Sigmoid colon (tissue), 7 donors: ENCODE results near the gene SLC4A11. TPM values are rescaled to one million over a fixed set of nuclear protein-coding genes. Genes with fewer than 3 reads are reported as not detected.

Experiments used
- DNase-seq: peaks from one replicate; pipeline ENCODE4 v3.0.0-alpha.2; 2019
- H3K27ac ChIP-seq, 4 donors: fragments of 200-600 bp; sonication (generic); one replicate each; pipeline ENCODE4 v1.5.1; 2016 to 2019; ENCODE audit warnings: mild to moderate bottlenecking in 1 of 4
- H3K27me3 ChIP-seq, 3 donors: fragments of 200-600 bp; sonication (generic); one replicate each; pipeline ENCODE4 v1.5.1; 2019; ENCODE audit warnings: mild to moderate bottlenecking in 1 of 3
- H3K36me3 ChIP-seq, 4 donors: fragments of 200-600 bp; sonication (generic); one replicate each; pipeline ENCODE4 v1.5.1; 2016 to 2019
- H3K4me1 ChIP-seq, 4 donors: fragments of 200-600 bp; sonication (generic); one replicate each; pipeline ENCODE4 v1.5.1; 2017 to 2019
- H3K4me3 ChIP-seq, 4 donors: fragments of 200-600 bp; sonication (generic); one replicate each; pipeline ENCODE4 v1.5.1; 2017 to 2019; ENCODE audit warnings: mild to moderate bottlenecking in 2 of 4, moderate library complexity in 1 of 4
- H3K9me3 ChIP-seq, 4 donors: fragments of 200-600 bp in 3 of 4; sonication (generic) in 3 of 4; one replicate each; pipeline versions ENCODE4 v1.5.1 to v1.6.1; 2013 to 2019
- CTCF ChIP-seq, 4 experiments: fragments of 450-650 bp in 3 of 4; fragments of 200-600 bp in 1 of 4; IDR thresholded peaks; one replicate each; pipeline ENCODE4 v1.5.1; 2016 to 2019; ENCODE audit warnings: antibody characterized with exemption in 4 of 4, mild to moderate bottlenecking in 3 of 4, moderate library complexity in 2 of 4
- EP300 ChIP-seq, 4 donors: sonication (generic); formaldehyde crosslinking; IDR thresholded peaks; one replicate each; pipeline ENCODE4 v1.6.1; 2017; ENCODE audit warnings: antibody characterized with exemption in 4 of 4
- POLR2A ChIP-seq, 2 donors: fragments of 450-650 bp; IDR thresholded peaks; one replicate each; pipeline ENCODE4 v1.6.1; 2016; ENCODE audit warnings: antibody characterized with exemption in 2 of 2, mild to moderate bottlenecking in 2 of 2, moderate library complexity in 2 of 2
- POLR2AphosphoS5 ChIP-seq, 4 donors: sonication (generic); formaldehyde crosslinking; IDR thresholded peaks; one replicate each; pipeline ENCODE4 v1.6.1; 2017; ENCODE audit warnings: antibody characterized with exemption in 4 of 4
- WGBS, 2 donors: extraction: QIAGEN DNeasy Blood & Tissue Kit; methylation state at CpG; one replicate each; pipeline ENCODE4 v1.1.7; 2013; 5-methylcytosine and 5-hydroxymethylcytosine counted together
- intact Hi-C: fragments of 100-400 bp; cut with DNase I; formaldehyde crosslinking; loops from one replicate; pipeline ENCODE4 v1.15.1; 2023
- polyA plus RNA-seq, 3 donors: library from polyadenylated mRNA; stranded (reverse); fragments of 200-250 nt; gene quantifications; one replicate each; pipeline ENCODE4 v1.2.3, GENCODE V29; 2013
- total RNA-seq, 4 donors: library from RNA; depleted of rRNA; stranded (reverse); fragments of >200 nt; gene quantifications; one replicate each; pipeline ENCODE4 v1.1.0, GENCODE V29; 2016
- donor health status: healthy with polysubstance abuse.
- donor health status: Bipolar disorder and iron deficiency.
- donor health status: healthy.

The SLC4A11 gene
- total and polyA plus RNA-seq, 7 donors, result 0.36 to 2.1 TPM; not detected in 5

GRCh38 chr20:3199206-3199605 lies 39.8 kb downstream of the SLC4A11 start:
- DNase-seq, result no peak
- TF ChIP-seq POLR2AphosphoS5 (IDR thresholded peaks at IDR 0.05) (no peak), POLR2A (IDR thresholded peaks at IDR 0.05) (no peak), CTCF (IDR thresholded peaks at IDR 0.05) (no peak), EP300 (IDR thresholded peaks at IDR 0.05) (no peak)
- H3K4me1 ChIP-seq, result peaks cover 0 to 14% (median 11%) of the 10 kb centered on the region in 4 donors
- H3K9me3 ChIP-seq, result no peaks in the 10 kb centered on the region
- intact Hi-C loops, result no loop called here
- WGBS, 2 donors, result 48 to 74% methylated on average over 2 of the region's 2 CpGs
- peaks cover 21 to 86% (median 29%) of the 10 kb centered on the region in 4 donors for H3K36me3 ChIP-seq
- no peak overlapping the region for H3K27ac ChIP-seq
- H3K4me3 ChIP-seq, result no peak overlapping the region
- H3K27me3 ChIP-seq, result no peaks in the 10 kb centered on the region

- Histone ChIP-seq H3K27ac (no peak overlapping the region), H3K9me3 (no peaks in the 10 kb centered on the region), H3K4me3 (no peak overlapping the region), H3K4me1 (no peaks in the 10 kb centered on the region), H3K36me3 (peaks cover 29 to 99% (median 58%) of the 10 kb centered on the region in 4 donors), H3K27me3 (no peaks in the 10 kb centered on the region)
- 91 to 93% methylated on average over 7 of the region's 7 CpGs for WGBS, 2 donors
- no peak for DNase-seq
- TF ChIP-seq POLR2A (IDR thresholded peaks at IDR 0.05) (no peak), POLR2AphosphoS5 (IDR thresholded peaks at IDR 0.05) (no peak), EP300 (IDR thresholded peaks at IDR 0.05) (no peak), CTCF (IDR thresholded peaks at IDR 0.05) (no peak)
- intact Hi-C loops, result no loop called here
These were observed 43.3 kb downstream of the SLC4A11 start for GRCh38 chr20:3195590-3196237.

- H3K36me3 ChIP-seq, result peaks cover 30 to 99% (median 58%) of the 10 kb centered on the region in 4 donors
- no peaks in the 10 kb centered on the region for H3K9me3 ChIP-seq
- H3K27ac ChIP-seq, result no peak overlapping the region
- H3K4me1 ChIP-seq, result no peaks in the 10 kb centered on the region
- H3K4me3 ChIP-seq, result no peak overlapping the region
- no peaks in the 10 kb centered on the region for H3K27me3 ChIP-seq
- DNase-seq, result no peak
- no peak for TF ChIP-seq POLR2AphosphoS5 (IDR thresholded peaks at IDR 0.05)
- TF ChIP-seq CTCF (IDR thresholded peaks at IDR 0.05), result no peak
- TF ChIP-seq EP300 (IDR thresholded peaks at IDR 0.05), result no peak
- no peak for TF ChIP-seq POLR2A (IDR thresholded peaks at IDR 0.05)
- intact Hi-C loops, result no loop called here
- 93 to 95% methylated on average over 10 of the region's 10 CpGs for WGBS, 2 donors
These were observed 44.2 kb downstream of the SLC4A11 start for GRCh38 chr20:3194617-3195280.

GRCh38 chr20:3193806-3194616 lies 45.0 kb downstream of the SLC4A11 start:
- peaks cover 33 to 98% (median 53%) of the 10 kb centered on the region in 4 donors for H3K36me3 ChIP-seq
- H3K27ac ChIP-seq, result no peak overlapping the region
- TF ChIP-seq CTCF (IDR thresholded peaks at IDR 0.05) (no peak), EP300 (IDR thresholded peaks at IDR 0.05) (no peak), POLR2AphosphoS5 (IDR thresholded peaks at IDR 0.05) (no peak), POLR2A (IDR thresholded peaks at IDR 0.05) (no peak)
- no peak overlapping the region for H3K4me3 ChIP-seq
- DNase-seq, result no peak
- H3K9me3 ChIP-seq, result no peaks in the 10 kb centered on the region
- intact Hi-C loops, result no loop called here
- no peaks in the 10 kb centered on the region for H3K27me3 ChIP-seq
- WGBS, 2 donors, result 95 to 96% methylated on average over 14 of the region's 14 CpGs
- no peaks in the 10 kb centered on the region for H3K4me1 ChIP-seq
